ENCODE results near the gene BEND6.
"Not testable (repeated sequence)": the region's sequence is repeated elsewhere in the genome, so short reads cannot be mapped to it uniquely, and the experiment has no call there.

BEND6 gene

GRCh38 chr6:56986611-56987010, 31.7 kb downstream of the BEND6 start:
- no peak overlapping the region for H3K9ac ChIP-seq (ENCODE audit: low read length)
- H3K4me3 ChIP-seq (ENCODE audit: low read length): no peak overlapping the region
- H3K27me3 ChIP-seq (replicated peaks; ENCODE audit: control insufficient read depth, insufficient read depth, low read length): no peaks in the 10 kb centered on the region
- H3K9me3 ChIP-seq (ENCODE audit: control insufficient read depth, low read length): no peaks in the 10 kb centered on the region
- DNase-seq (ENCODE audit: low read depth): no peak
- H3K36me3 ChIP-seq (ENCODE audit: control insufficient read depth, insufficient read depth, low read length, severe bottlenecking): no peaks in the 10 kb centered on the region
- H3K4me1 ChIP-seq (ENCODE audit: control insufficient read depth, insufficient read depth, low read length): peaks cover 21% of the 10 kb centered on the region

- no peak overlapping the region for H3K9ac ChIP-seq (ENCODE audit: low read length)
- H3K4me1 ChIP-seq (ENCODE audit: control insufficient read depth, insufficient read depth, low read length): peaks cover 21% of the 10 kb centered on the region
- H3K27me3 ChIP-seq (replicated peaks; ENCODE audit: control insufficient read depth, insufficient read depth, low read length): no peaks in the 10 kb centered on the region
- no peak overlapping the region for H3K4me3 ChIP-seq (ENCODE audit: low read length)
- H3K9me3 ChIP-seq (ENCODE audit: control insufficient read depth, low read length): no peaks in the 10 kb centered on the region
- no peak for DNase-seq (ENCODE audit: low read depth)
- no peaks in the 10 kb centered on the region for H3K36me3 ChIP-seq (ENCODE audit: control insufficient read depth, insufficient read depth, low read length, severe bottlenecking)
These were observed 33.2 kb downstream of the BEND6 start for GRCh38 chr6:56988145-56988544.

- DNase-seq (ENCODE audit: low read depth): no peak
- peaks cover 3% of the 10 kb centered on the region for H3K4me1 ChIP-seq (ENCODE audit: control insufficient read depth, insufficient read depth, low read length)
- no peak overlapping the region for H3K4me3 ChIP-seq (ENCODE audit: low read length)
- H3K36me3 ChIP-seq (ENCODE audit: control insufficient read depth, insufficient read depth, low read length, severe bottlenecking): no peaks in the 10 kb centered on the region
- H3K9me3 ChIP-seq (ENCODE audit: control insufficient read depth, low read length): no peaks in the 10 kb centered on the region
- no peaks in the 10 kb centered on the region for H3K27me3 ChIP-seq (replicated peaks; ENCODE audit: control insufficient read depth, insufficient read depth, low read length)
- H3K9ac ChIP-seq (ENCODE audit: low read length): no peak overlapping the region
These were observed 37.1 kb downstream of the BEND6 start for GRCh38 chr6:56992036-56992435.

- no peaks in the 10 kb centered on the region for H3K4me1 ChIP-seq (ENCODE audit: control insufficient read depth, insufficient read depth, low read length)
- H3K4me3 ChIP-seq (ENCODE audit: low read length): no peak overlapping the region
- no peak for DNase-seq (ENCODE audit: low read depth)
- no peaks in the 10 kb centered on the region for H3K9me3 ChIP-seq (ENCODE audit: control insufficient read depth, low read length)
- no peak overlapping the region for H3K9ac ChIP-seq (ENCODE audit: low read length)
- H3K27me3 ChIP-seq (replicated peaks; ENCODE audit: control insufficient read depth, insufficient read depth, low read length): no peaks in the 10 kb centered on the region
- H3K36me3 ChIP-seq (ENCODE audit: control insufficient read depth, insufficient read depth, low read length, severe bottlenecking): no peaks in the 10 kb centered on the region
These were observed 37.8 kb downstream of the BEND6 start for GRCh38 chr6:56992703-56993102.

DNA sequence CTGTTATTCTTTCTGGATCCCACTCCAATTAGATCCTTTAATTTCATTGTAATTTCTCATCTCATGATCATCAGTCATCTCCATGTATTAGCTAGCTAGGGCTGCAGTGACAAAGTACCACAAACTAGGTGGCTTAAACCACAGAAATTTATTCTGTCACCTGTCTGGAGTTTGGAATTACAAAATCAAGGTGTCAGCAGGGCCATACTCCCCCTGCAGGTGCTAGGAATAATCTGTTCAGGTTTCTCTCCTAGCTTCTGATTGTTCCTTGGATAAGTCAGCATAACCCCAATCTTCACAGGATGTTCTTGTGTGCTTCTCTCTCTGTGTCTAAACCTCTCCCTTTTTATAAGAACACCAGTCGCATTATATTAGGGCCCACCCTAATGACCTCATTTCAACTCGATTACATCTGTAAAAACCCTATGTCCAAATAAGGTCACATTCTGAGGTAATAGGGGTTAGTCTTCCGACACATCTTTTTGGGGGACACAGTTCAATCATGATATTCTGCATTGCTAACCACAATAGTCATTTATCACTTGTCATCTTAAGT, 40.5 kb downstream of the BEND6 start:
- Histone ChIP-seq H3K4me1 (ENCODE audit: control insufficient read depth, insufficient read depth, low read length) (no peaks in the 10 kb centered on the region), H3K27me3 (replicated peaks; ENCODE audit: control insufficient read depth, insufficient read depth, low read length) (no peaks in the 10 kb centered on the region), H3K4me3 (ENCODE audit: low read length) (no peak overlapping the region), H3K36me3 (ENCODE audit: control insufficient read depth, insufficient read depth, low read length, severe bottlenecking) (no peaks in the 10 kb centered on the region), H3K9ac (ENCODE audit: low read length) (no peak overlapping the region), H3K9me3 (ENCODE audit: control insufficient read depth, low read length) (peaks cover 6% of the 10 kb centered on the region)
- DNase-seq (ENCODE audit: low read depth): no peak

DNA sequence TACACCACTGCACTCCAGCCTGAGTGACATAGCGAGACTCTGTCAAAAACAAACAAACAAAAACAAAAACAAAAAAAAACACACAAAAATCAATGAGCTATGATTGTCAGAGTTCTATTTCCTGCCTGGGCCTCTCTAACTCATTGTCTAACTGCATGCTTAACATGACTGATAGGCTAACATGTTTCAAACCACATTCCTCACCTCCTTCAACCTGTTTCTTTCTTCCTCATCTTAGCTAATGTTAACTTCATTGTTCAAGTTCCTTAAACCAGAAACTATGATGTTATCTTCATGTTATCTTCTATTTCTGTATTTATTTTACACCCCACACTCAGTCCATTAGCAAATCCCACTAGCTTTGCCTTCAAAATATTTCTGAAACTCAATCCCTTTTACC, 41.5 kb downstream of the BEND6 start:
- Histone ChIP-seq H3K27me3 (replicated peaks; ENCODE audit: control insufficient read depth, insufficient read depth, low read length) (no peaks in the 10 kb centered on the region), H3K4me1 (ENCODE audit: control insufficient read depth, insufficient read depth, low read length) (no peaks in the 10 kb centered on the region), H3K9me3 (ENCODE audit: control insufficient read depth, low read length) (peaks cover 6% of the 10 kb centered on the region), H3K36me3 (ENCODE audit: control insufficient read depth, insufficient read depth, low read length, severe bottlenecking) (no peaks in the 10 kb centered on the region), H3K4me3 (ENCODE audit: low read length) (no peak overlapping the region), H3K9ac (ENCODE audit: low read length) (no peak overlapping the region)
- DNase-seq (ENCODE audit: low read depth): no peak

- Histone ChIP-seq H3K27me3 (replicated peaks; ENCODE audit: control insufficient read depth, insufficient read depth, low read length) (no peaks in the 10 kb centered on the region), H3K4me3 (ENCODE audit: low read length) (no peak overlapping the region), H3K9ac (ENCODE audit: low read length) (no peak overlapping the region), H3K4me1 (ENCODE audit: control insufficient read depth, insufficient read depth, low read length) (no peaks in the 10 kb centered on the region), H3K9me3 (ENCODE audit: control insufficient read depth, low read length) (peaks cover 6% of the 10 kb centered on the region), H3K36me3 (ENCODE audit: control insufficient read depth, insufficient read depth, low read length, severe bottlenecking) (no peaks in the 10 kb centered on the region)
- no peak for DNase-seq (ENCODE audit: low read depth)
These were observed 44.1 kb downstream of the BEND6 start for GRCh38 chr6:56999049-56999448.

GRCh38 chr6:56999748-57000147, 44.8 kb downstream of the BEND6 start:
- H3K9ac ChIP-seq (ENCODE audit: low read length); H3K27me3 ChIP-seq (replicated peaks; ENCODE audit: control insufficient read depth, insufficient read depth, low read length); H3K4me3 ChIP-seq (ENCODE audit: low read length); H3K9me3 ChIP-seq (ENCODE audit: control insufficient read depth, low read length); DNase-seq (ENCODE audit: low read depth); H3K4me1 ChIP-seq (ENCODE audit: control insufficient read depth, insufficient read depth, low read length); H3K36me3 ChIP-seq (ENCODE audit: control insufficient read depth, insufficient read depth, low read length, severe bottlenecking): not testable (repeated sequence)

DNA sequence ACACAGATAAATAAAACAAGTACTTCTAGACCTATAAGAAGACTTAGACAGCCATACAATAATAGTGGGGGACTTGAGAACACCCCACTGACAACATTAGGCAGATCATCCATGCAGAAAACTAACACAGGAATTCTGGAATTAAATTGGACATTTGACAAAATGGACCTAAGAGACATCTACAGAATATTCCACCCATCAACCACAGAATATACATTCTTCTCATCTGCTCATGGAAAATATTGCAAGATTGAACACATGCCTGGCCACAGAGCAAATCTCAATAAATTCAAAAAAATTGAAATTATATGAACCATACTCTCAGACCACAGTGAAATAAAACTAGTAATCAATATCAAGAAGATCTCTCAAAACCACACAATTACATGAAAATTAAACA, 47.3 kb downstream of the BEND6 start:
- no peaks in the 10 kb centered on the region for H3K27me3 ChIP-seq (replicated peaks; ENCODE audit: control insufficient read depth, insufficient read depth, low read length)
- no peaks in the 10 kb centered on the region for H3K4me1 ChIP-seq (ENCODE audit: control insufficient read depth, insufficient read depth, low read length)
- no peak overlapping the region for H3K9ac ChIP-seq (ENCODE audit: low read length)
- H3K36me3 ChIP-seq (ENCODE audit: control insufficient read depth, insufficient read depth, low read length, severe bottlenecking): no peaks in the 10 kb centered on the region
- no peak overlapping the region for H3K4me3 ChIP-seq (ENCODE audit: low read length)
- no peak for DNase-seq (ENCODE audit: low read depth)
- H3K9me3 ChIP-seq (ENCODE audit: control insufficient read depth, low read length): peaks cover 6% of the 10 kb centered on the region

DNA sequence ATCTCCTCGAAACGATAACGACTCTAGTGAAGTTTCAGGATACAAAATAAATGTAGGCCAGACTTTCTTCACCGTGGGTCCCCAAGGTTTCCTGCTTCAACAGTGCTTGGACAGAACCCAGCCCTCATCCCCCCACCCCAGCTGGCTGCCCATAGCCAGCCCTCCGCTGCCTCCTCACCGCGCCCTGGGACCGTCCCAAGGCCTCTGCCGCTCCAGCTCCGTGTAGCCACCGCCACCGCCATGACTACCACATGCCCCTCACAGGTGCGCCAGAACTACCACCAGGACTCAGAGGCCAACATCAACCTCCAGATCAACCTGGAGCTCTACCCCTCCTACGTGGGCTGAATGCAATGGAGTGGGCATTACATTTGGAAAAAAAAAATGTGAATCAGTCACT, 49.4 kb downstream of the BEND6 start:
- Histone ChIP-seq H3K36me3 (ENCODE audit: control insufficient read depth, insufficient read depth, low read length, severe bottlenecking) (no peaks in the 10 kb centered on the region), H3K4me3 (ENCODE audit: low read length) (no peak overlapping the region), H3K9ac (ENCODE audit: low read length) (no peak overlapping the region), H3K27me3 (replicated peaks; ENCODE audit: control insufficient read depth, insufficient read depth, low read length) (no peaks in the 10 kb centered on the region), H3K4me1 (ENCODE audit: control insufficient read depth, insufficient read depth, low read length) (no peaks in the 10 kb centered on the region), H3K9me3 (ENCODE audit: control insufficient read depth, low read length) (no peaks in the 10 kb centered on the region)
- no peak for DNase-seq (ENCODE audit: low read depth)

DNA sequence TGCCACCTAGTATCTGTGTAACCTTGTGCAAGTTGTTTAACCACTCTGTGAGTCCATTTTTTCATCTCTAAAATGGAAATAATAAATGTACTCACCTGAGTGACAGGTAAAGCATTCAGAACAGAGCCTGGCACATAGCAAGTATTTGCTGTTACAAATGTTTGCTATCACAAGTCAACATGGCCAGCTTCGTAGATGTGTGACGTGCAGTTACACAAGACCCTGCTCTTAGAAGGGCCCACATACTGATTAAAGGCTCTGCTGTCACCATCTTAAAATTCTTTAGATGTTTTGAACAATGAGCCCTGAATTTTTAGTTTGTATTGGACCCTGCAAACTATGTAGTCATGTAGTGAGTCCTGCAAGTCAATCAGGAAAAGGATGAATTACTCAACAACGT, 51.2 kb downstream of the BEND6 start:
- Histone ChIP-seq H3K9ac (ENCODE audit: low read length) (no peak overlapping the region), H3K36me3 (ENCODE audit: control insufficient read depth, insufficient read depth, low read length, severe bottlenecking) (no peaks in the 10 kb centered on the region), H3K4me3 (ENCODE audit: low read length) (no peak overlapping the region), H3K4me1 (ENCODE audit: control insufficient read depth, insufficient read depth, low read length) (no peaks in the 10 kb centered on the region), H3K27me3 (replicated peaks; ENCODE audit: control insufficient read depth, insufficient read depth, low read length) (no peaks in the 10 kb centered on the region), H3K9me3 (ENCODE audit: control insufficient read depth, low read length) (no peaks in the 10 kb centered on the region)
- DNase-seq (ENCODE audit: low read depth): no peak

DNA sequence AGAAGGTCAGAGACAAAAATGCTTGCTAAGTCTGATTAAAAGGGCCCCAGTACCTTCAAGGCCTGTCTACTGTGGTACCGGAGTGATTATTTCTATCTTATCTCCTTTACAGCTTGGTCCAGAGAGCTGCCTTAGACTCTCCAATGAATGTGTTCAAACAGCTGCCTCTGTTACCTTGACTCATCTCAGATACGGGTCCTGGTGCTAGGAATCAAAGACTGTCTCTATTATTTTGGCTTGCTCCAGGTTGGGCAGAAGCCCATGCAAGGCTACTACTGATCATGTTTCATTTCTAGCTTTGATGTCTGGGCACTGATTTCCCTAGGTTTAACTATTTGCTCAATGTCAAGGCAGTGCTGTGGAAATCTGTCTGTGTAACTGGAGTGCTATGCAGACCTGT, 53.2 kb downstream of the BEND6 start:
- not testable (repeated sequence) for H3K27me3 ChIP-seq (replicated peaks; ENCODE audit: control insufficient read depth, insufficient read depth, low read length); H3K4me3 ChIP-seq (ENCODE audit: low read length); H3K4me1 ChIP-seq (ENCODE audit: control insufficient read depth, insufficient read depth, low read length); H3K9ac ChIP-seq (ENCODE audit: low read length); DNase-seq (ENCODE audit: low read depth); H3K36me3 ChIP-seq (ENCODE audit: control insufficient read depth, insufficient read depth, low read length, severe bottlenecking); H3K9me3 ChIP-seq (ENCODE audit: control insufficient read depth, low read length)
